ENCODE results near the gene SRRD.

- TF ChIP-seq POLR2A (IDR thresholded peaks at IDR 0.05; ENCODE audit: control extremely low read depth in 1 of 2, low read depth in 2 of 2, low read length in 2 of 2) (no peak), USF2 (IDR thresholded peaks at IDR 0.05; ENCODE audit: low read length) (no peak), RFX5 (IDR thresholded peaks at IDR 0.05; ENCODE audit: borderline replicate concordance, low read depth, low read length) (no peak), RBBP5 (IDR thresholded peaks at IDR 0.05; ENCODE audit: borderline replicate concordance, low read depth, low read length) (no peak), SRF (IDR thresholded peaks at IDR 0.05; ENCODE audit: low read depth, low read length) (no peak)
- TF ChIP-seq, protein P1, sequence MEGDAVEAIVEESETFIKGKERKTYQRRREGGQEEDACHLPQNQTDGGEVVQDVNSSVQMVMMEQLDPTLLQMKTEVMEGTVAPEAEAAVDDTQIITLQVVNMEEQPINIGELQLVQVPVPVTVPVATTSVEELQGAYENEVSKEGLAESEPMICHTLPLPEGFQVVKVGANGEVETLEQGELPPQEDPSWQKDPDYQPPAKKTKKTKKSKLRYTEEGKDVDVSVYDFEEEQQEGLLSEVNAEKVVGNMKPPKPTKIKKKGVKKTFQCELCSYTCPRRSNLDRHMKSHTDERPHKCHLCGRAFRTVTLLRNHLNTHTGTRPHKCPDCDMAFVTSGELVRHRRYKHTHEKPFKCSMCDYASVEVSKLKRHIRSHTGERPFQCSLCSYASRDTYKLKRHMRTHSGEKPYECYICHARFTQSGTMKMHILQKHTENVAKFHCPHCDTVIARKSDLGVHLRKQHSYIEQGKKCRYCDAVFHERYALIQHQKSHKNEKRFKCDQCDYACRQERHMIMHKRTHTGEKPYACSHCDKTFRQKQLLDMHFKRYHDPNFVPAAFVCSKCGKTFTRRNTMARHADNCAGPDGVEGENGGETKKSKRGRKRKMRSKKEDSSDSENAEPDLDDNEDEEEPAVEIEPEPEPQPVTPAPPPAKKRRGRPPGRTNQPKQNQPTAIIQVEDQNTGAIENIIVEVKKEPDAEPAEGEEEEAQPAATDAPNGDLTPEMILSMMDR (IDR thresholded peaks at IDR 0.05; ENCODE audit: control extremely low read depth in 1 of 3, insufficient read depth in 1 of 3, low read depth in 1 of 3, low read length in 3 of 3) = no peak
Measured at GRCh38 chr22:26489447-26490036, 5.9 kb downstream of the SRRD start.
